RWPE2 (cell line): ENCODE measurements around the gene FBXL13.

ENCODE experiments used
- ATAC-seq: fragments of 200-7000 bp; cut with Tn5 transposase; 3 replicates; pipeline ENCODE4 v1.9.1; 2021; ENCODE audit warnings: low read depth
- DNase-seq: peaks from one replicate; pipeline ENCODE4 v3.0.0-alpha.2; 2020; ENCODE audit warnings: low spot score
- H3K27ac ChIP-seq: fragments of 450-650 bp; 2 replicates; pipeline ENCODE4 v1.5.1; 2017; ENCODE audit warnings: mild to moderate bottlenecking; ENCODE audit not compliant: poor library complexity, severe bottlenecking
- H3K27me3 ChIP-seq: fragments of 250-450 bp; sonication (Bioruptor Pico); 2 replicates; pipeline ENCODE4 v1.5.1; 2021; ENCODE audit warnings: mild to moderate bottlenecking, moderate library complexity; ENCODE audit not compliant: insufficient read depth, poor library complexity, severe bottlenecking
- H3K36me3 ChIP-seq: fragments of 250-450 bp; sonication (Bioruptor Pico); 2 replicates; pipeline ENCODE4 v1.5.1; 2020; ENCODE audit warnings: low read depth, mild to moderate bottlenecking, moderate library complexity
- H3K4me1 ChIP-seq: fragments of 250-450 bp; sonication (Bioruptor Pico); 2 replicates; pipeline ENCODE4 v1.5.1; 2021; ENCODE audit warnings: mild to moderate bottlenecking, moderate library complexity; ENCODE audit not compliant: insufficient read depth, poor library complexity, severe bottlenecking
- H3K4me3 ChIP-seq: fragments of 250-450 bp; sonication (Bioruptor Pico); 2 replicates; pipeline ENCODE4 v1.5.1; 2021; ENCODE audit warnings: mild to moderate bottlenecking, moderate library complexity; ENCODE audit not compliant: severe bottlenecking
- H3K9me3 ChIP-seq: fragments of 250-450 bp; sonication (Bioruptor Pico); 2 replicates; pipeline ENCODE4 v1.5.1; 2021; ENCODE audit warnings: mild to moderate bottlenecking, moderate library complexity; ENCODE audit not compliant: severe bottlenecking
- TF ChIP-seq, protein P1 (sequence below): fragments of 450-650 bp; IDR thresholded peaks from one replicate; pipeline ENCODE4 v1.5.1; 2017; ENCODE audit warnings: mild to moderate bottlenecking, moderate library complexity; ENCODE audit not compliant: poor library complexity, severe bottlenecking

The FBXL13 gene

DNA sequence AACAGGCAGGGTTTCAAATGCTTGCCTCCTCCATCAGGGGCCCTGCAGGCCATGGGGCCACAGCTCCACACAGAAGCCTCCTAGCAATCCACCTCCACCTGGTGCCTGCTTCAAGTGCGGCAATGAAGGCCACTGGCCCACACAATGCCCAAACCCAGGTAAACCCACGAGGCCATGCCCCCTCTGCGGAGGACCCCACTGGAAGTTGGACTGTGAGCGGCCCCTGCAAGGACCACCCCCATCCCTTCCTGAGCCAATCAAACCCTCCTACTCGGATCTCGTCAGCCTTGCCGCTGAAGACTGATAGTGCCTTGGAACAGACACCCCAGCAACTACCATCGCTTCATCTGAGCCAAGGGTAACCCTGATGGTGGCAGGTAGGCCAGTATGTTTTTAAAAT lies 98.7 kb downstream of the FBXL13 start:
- no peaks in the 10 kb centered on the region for H3K36me3 ChIP-seq
- H3K4me1 ChIP-seq, result peaks cover 7% of the 10 kb centered on the region
- ATAC-seq (no peak), DNase-seq (no peak)
- H3K4me3 ChIP-seq, result no peak overlapping the region
- TF ChIP-seq, protein P1, sequence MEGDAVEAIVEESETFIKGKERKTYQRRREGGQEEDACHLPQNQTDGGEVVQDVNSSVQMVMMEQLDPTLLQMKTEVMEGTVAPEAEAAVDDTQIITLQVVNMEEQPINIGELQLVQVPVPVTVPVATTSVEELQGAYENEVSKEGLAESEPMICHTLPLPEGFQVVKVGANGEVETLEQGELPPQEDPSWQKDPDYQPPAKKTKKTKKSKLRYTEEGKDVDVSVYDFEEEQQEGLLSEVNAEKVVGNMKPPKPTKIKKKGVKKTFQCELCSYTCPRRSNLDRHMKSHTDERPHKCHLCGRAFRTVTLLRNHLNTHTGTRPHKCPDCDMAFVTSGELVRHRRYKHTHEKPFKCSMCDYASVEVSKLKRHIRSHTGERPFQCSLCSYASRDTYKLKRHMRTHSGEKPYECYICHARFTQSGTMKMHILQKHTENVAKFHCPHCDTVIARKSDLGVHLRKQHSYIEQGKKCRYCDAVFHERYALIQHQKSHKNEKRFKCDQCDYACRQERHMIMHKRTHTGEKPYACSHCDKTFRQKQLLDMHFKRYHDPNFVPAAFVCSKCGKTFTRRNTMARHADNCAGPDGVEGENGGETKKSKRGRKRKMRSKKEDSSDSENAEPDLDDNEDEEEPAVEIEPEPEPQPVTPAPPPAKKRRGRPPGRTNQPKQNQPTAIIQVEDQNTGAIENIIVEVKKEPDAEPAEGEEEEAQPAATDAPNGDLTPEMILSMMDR, result no peak
- H3K27ac ChIP-seq, result no peak overlapping the region
- H3K27me3 ChIP-seq, result no peaks in the 10 kb centered on the region
- no peaks in the 10 kb centered on the region for H3K9me3 ChIP-seq

GRCh38 chr7:102974366-102975236 lies 100.0 kb downstream of the FBXL13 start:
- H3K27me3 ChIP-seq, result no peaks in the 10 kb centered on the region
- TF ChIP-seq, protein P1, result no peak
- H3K27ac ChIP-seq, result no peak overlapping the region
- H3K4me1 ChIP-seq, result peaks cover 7% of the 10 kb centered on the region
- H3K36me3 ChIP-seq, result no peaks in the 10 kb centered on the region
- H3K9me3 ChIP-seq, result no peaks in the 10 kb centered on the region
- DNase-seq (no peak), ATAC-seq (no peak)
- H3K4me3 ChIP-seq, result no peak overlapping the region

DNA sequence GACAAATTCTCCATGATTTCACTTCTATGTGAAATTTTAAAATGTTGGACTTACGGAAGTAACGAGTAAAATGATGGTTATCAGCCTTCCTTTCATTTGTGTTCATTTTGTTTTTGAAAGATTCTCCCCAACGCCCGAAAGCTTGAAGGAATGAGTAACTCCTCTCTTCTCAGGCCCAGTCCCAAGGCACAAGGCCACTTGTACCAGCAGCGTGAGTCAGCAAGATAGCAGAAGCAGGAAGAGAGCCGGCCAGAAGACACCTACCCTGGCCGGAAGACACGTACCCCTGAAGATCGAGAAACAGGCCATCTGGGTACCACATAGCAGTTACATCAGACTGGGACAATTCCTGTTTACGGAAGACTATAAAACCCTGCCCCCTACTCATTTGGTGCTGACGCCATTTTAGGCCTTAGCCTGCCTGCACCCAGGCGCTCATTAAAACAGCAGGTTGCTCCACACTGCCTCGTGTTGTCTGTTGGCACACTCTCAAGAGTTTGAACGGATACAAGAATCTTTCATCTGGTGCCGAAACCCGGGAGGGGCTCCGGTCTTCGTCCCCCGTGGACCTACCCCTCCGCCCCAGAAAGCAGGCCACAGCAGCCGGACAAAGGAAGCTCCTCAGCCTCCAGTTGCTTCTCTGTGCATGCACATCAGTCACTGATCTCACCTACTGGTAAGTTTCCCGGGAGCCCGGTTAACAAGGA lies 101.3 kb downstream of the FBXL13 start:
- DNase-seq (no peak), ATAC-seq (no peak)
- no peak overlapping the region for H3K4me3 ChIP-seq

DNA sequence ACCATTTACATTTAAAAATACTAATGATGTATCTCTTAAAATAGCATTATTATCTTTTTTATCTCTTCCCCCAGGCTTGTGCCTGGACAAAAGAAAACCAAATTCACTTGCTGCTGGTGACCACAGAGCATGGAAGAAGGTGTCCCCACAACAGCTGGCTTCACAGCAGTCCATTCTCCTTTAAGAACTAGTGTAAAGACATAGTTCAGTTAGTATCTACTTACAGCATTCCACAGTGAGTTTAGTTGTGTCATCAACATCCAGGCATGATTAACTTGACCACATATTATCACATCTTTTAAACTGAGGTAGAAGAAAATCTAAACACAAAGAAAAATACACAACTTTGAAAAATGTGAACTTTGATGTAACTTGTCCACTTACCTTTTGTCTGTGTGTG lies 106.8 kb downstream of the FBXL13 start:
- no peaks in the 10 kb centered on the region for H3K9me3 ChIP-seq
- H3K27me3 ChIP-seq, result no peaks in the 10 kb centered on the region
- ATAC-seq (no peak; the same call in 2 of the 3 replicates), DNase-seq (no peak)
- no peaks in the 10 kb centered on the region for H3K36me3 ChIP-seq
- H3K4me1 ChIP-seq, result no peaks in the 10 kb centered on the region
- TF ChIP-seq, protein P1, result no peak
- H3K27ac ChIP-seq, result no peak overlapping the region
- H3K4me3 ChIP-seq, result no peak overlapping the region

More for the DNA sequence above, 101.3 kb downstream of the FBXL13 start:
- Histone ChIP-seq H3K36me3 (no peaks in the 10 kb centered on the region), H3K27ac (no peak overlapping the region), H3K4me1 (peaks cover 4% of the 10 kb centered on the region), H3K9me3 (no peaks in the 10 kb centered on the region), H3K27me3 (no peaks in the 10 kb centered on the region)
- TF ChIP-seq, protein P1, result no peak
